ENCODE measurements around the gene EPB41L1.

Gene EPB41L1

DNA sequence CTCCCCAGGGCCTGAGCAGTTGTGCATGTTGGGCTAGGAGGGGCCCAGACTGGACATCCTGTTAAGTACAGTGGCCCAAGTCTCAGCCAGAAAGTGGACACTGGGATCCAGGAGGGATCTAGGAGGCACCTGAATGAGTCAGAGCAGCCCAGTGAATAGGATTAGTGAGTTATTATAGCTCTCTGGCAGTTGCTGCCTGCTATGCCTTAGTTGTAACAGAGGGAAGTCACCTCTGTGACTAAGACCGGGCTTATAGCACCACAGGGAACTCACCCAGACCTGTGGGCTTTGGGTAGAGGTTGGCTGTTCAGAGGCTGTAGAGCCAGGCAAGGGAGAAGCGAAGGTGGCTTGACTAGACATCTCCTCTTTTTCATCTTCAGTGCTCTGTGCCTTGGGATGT, 42.7 kb downstream of the EPB41L1 start:
- DNase-seq, result no peak

- DNase-seq, result peak; percentile 91
Observed at GRCh38 chr20:36199345-36200257, 45.1 kb downstream of the EPB41L1 start.

- no peak for DNase-seq
Observed at GRCh38 chr20:36200451-36200850, 45.9 kb downstream of the EPB41L1 start.

- DNase-seq, result no peak
Observed at GRCh38 chr20:36201198-36201597, 46.7 kb downstream of the EPB41L1 start.

- peak; percentile 87 for DNase-seq
Observed at GRCh38 chr20:36202891-36203338, 48.4 kb downstream of the EPB41L1 start.

DNA sequence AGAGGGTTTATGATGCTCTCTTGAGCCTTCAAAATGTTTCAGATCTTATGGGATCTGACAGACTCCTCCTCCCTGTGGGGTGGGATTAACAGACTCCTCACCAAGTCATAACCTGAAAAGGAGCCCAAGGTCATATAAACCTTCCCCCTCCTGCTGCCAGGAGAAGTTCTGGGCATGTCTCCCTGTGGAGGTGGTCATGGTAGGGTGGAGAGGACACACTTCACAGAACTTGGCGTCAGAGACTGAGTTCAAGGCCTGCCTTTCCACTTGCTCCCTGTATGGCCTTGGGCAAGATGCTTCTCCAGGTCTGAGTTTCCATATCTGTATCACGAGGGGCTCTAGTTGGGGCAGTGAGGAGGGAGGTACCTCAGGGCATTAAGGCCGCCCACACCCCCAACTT, 49.3 kb downstream of the EPB41L1 start:
- no peak for DNase-seq

- DNase-seq, result no peak
Observed at GRCh38 chr20:36205026-36205425, 50.5 kb downstream of the EPB41L1 start.

DNA sequence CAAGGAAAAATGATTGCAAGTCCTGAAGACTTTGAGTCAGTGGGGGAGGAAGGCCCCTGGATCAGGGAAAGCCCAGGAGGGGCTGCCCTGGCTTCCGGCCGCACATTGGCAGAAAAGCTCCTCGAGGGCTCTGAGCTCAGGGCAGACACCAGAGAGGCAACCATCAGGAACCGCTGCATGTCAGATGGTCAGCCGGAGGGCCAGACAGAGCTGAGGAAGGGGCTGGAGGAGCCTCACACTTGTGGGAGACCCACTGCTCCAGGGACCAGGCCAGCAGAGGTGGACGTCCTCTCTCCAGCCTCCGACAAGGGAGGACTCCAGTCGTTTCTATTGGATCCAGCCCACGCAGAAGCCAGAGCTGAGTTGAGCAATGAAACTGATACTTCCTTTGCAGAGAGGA, 51.5 kb downstream of the EPB41L1 start:
- DNase-seq, result no peak

DNA sequence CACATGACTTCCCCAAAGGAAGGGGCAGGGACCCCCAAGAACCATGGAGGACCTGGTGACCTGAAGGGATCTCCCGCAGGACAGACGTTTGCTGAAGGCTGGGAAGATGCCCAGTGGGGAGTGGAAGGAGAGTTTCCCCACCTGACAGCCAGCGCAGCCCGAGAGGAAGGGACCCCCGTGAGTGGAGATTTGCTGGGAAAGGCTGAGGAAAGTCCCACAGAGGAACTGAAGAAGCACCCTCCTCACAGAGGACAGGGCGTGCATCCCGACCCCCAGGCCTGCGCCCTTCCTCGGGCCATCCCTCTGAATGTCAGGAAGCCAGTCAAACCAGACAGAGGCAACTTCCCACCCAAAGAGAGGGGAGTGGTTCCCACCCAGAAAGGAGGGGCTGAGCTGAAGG, 52.1 kb downstream of the EPB41L1 start:
- DNase-seq, result no peak

- no peak for DNase-seq
Observed at GRCh38 chr20:36207602-36208001, 53.1 kb downstream of the EPB41L1 start.

DNA sequence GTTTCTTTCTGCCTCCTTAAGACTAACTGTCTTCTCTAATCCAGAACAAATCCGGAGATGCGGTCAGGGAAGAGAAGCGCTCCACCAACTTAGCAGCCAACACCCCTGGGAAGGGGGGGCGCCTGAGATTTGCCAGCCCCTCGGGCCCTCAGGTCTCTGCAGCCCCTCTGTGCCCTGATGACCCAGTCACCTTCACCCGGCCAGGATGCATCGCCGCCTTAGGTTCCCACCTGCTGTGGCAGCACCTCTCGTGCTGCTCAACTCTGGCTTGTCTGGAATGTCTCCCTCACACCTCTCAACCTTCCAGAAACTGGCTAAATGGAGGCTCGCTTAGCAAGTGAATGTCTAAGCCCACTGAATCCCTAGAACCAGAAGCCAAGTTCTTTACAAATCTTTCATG, 53.7 kb downstream of the EPB41L1 start:
- DNase-seq, result no peak

- no peak for DNase-seq
Observed at GRCh38 chr20:36210436-36211021, 56.0 kb downstream of the EPB41L1 start.

DNA sequence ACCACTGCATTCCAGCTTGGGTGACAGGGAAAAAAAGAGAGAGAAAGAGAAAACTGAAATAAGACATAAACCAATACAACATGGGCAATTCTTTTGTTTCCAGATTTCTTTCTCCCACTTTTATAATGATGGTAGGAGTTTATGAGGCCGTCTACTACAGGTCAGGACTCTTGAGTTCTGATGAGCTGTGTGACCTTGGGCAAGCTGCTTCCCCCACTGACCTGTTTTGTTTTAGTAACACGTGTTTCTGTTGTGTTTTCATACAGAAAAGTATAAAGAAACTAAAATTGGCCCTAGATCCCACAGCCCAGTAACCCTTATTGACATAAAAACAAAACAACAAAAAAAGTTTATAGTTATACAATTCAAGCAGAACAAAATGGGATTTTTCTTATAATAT, 58.8 kb downstream of the EPB41L1 start:
- no peak for DNase-seq

DNA sequence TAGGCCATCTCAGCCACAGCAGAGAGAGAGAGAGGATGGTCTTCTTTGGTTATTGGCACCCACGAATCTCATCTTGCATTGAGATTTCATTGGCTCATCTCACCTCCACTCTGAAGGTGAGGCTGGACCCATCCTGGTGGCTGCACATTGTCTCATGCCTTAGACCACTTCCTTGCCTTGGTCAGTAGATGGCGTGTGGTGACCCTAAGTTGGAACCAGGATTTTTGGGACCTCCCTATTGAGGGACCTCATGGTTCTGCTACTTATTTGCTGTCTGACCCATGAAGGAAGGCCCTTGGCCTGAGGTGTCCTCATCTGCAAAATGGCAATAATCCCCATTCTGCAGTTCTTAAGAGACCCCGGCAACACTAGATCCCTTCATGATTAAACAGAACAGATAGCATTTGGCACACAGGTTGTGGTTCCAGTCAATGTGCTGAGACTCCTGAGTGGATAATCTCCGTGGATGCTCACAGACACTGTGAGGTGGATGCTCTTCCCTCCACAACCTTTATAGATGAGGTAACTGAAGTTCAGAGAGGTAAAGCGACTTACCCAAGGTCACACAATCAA, 60.2 kb downstream of the EPB41L1 start:
- no peak for DNase-seq

DNA sequence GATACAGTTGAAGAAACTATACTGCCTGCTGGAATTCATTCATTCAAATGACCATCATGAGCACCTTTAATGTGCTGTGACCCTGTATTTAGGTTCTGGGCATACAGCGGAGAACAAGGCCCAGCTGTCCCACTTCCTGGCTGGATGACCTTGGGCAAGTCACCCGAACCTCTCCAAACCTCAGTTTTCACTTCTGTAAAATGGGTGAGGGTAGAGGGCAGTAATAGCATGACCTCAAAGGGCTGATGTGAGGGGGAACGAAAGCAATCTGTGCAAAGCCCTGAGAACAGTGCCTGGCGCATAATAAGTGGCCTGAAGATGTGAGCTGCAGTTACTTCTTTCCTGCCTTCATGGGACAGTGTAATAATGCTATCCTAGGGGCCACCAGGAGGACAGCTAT, 61.2 kb downstream of the EPB41L1 start:
- DNase-seq, result no peak

- no peak for DNase-seq
Observed at GRCh38 chr20:36216314-36217025, 61.9 kb downstream of the EPB41L1 start.

GRCh38 chr20:36217226-36217625, 62.7 kb downstream of the EPB41L1 start:
- DNase-seq, result no peak

DNA sequence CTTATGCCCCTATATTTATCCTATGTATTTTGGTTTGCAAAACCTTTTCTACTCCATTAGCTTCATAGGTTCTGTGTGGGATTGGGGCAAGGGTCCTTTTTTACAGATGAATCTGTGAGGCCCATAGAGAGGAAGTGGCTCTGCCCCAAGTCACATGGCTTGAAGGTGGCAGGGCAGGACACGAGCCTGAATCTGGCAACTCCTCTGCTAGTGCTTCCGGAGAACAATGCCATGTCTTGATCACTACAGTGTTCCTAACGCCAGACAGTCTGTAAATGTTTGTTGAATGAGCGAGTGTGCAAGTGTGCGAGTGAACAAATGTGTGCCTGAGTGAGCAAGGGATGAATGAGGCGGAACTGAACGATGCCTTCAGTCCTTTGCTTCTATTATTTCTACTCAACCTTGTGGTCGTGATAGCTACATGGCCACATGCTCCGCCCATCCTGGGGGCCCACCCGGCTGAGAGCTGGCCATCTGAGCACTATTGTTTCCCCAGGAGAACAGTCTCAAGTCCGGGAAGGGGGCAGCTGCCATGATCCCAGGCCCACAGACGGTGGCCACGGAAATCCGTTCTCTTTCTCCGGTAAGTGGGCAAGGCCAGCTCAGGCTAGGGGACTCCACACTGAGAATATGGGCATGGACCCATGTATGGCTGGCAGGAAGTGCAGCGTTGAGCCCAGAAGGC, 64.0 kb downstream of the EPB41L1 start:
- no peak for DNase-seq

GRCh38 chr20:36219671-36220220, 65.2 kb downstream of the EPB41L1 start:
- no peak for DNase-seq

DNA sequence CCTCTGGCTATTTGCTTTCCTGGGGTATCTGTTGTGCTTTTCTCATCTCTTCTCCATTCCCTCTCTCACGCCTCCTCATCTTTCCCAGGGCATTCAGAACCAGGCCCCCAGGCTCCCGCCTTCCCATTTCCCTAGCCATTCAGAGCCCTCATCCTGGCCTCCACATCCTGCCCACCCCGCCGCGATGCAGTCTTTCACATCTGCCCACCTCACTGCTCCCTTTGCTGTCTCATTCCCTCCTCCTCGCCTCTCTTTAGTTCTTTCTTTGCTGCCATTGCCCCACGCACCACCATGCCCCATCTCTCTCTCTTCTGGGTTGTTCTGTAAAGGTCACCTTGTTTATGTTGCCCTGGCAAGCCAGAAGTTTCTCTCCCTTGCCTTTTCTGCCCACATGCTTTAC, 71.1 kb downstream of the EPB41L1 start:
- DNase-seq, result no peak

DNA sequence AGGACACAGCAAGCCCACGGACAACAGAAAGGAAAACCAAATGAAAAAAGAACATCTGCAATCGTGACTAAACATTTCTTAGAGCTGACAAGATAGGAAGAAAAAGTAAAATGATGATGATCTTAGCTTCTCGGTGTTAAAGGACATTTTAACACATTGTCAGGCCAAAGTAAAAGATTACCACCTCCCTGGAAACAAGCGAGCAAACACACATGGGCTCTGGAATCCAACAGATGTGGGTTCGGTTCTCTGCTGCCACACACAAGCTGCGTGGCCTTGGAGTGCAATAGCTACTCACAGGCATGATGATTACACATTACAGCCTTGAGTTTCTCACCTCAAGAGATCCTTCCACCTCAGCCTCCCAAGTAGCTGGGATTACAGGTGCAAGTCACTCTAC, 74.2 kb downstream of the EPB41L1 start:
- DNase-seq, result no peak

DNA sequence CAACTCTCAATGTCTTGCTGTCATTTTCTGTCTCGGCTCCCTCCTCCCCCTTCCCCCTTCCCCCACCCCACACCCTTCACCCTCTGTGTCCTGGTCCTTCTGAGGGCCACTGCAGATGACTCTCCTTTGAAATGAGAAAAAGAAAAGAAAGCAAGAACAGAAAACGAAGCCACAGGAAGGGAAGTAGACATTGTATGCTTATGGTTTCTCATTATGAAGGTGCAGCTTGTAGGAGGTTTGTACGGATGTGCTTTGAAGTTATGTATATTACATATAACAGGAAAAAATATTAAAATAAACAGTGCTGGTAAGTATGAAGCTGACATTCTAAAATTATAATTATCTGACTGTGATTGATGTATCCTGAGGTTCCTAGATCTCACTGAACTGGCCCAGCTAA, 75.5 kb downstream of the EPB41L1 start:
- DNase-seq, result no peak

GRCh38 chr20:36231331-36231730, 76.8 kb downstream of the EPB41L1 start:
- DNase-seq, result no peak

All from stimulated activated CD8-positive, alpha-beta memory T cell treated with anti-CD3 and anti-CD28 coated beads, Interleukin-4, amount 100 ng/mL, for 48 hours (primary cell).